ENCODE data around the gene FAM3A.
"Not testable (repeated sequence)": the region's sequence is repeated elsewhere in the genome, so short reads cannot be mapped to it uniquely, and the experiment has no call there.

The FAM3A gene

DNA sequence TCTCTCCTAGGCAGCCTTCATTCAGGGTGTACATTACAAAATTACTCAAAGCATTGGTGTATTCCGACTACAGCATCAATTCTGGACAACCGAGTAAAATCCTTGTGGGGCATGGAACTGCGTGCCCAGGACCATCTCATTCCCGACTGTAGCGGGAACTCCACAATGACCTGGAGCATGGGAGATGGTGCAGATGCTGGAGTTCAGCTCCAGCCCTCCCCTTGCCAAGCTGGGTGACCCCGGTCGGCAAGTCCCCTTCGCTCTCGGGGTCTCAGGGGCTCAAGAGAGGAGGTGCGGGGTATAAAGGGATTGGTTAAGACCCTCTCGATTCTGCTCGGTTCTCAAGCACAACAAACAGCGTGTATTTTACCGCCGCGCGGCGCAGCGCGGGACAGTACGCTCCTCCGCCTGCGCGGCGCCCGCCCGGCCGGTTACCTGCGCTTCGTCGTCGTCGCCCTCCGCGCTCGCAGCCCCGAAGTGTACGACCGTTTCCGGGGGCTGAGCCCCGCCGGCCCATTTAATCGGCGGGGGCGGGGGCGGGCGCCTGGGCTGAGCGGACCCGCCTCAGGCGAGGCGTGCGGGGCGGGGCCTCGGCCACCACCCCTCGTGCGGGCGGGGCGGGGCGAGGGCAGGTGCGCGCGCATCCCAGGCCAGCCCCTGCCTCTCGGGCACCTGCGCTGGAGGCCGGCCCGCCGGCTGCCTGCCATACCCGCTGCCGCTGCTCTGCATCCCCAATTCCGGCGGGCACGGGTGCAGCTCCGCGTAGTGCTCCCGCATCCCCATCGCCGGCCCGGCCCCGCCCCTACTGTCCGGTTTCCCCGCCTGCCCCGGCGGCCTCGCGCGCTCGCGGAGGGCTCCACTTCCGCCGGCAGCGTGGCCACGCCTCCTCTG is 30.6 kb upstream of the FAM3A start, which contains the start of gene G6PD:
Gene G6PD, minus strand, starts transcription at position 493 of the 891 bp plus-strand sequence. CDS start 691 bp downstream, outside the sequence.
- FAIRE-seq = no peak
- TF ChIP-seq, protein P1, sequence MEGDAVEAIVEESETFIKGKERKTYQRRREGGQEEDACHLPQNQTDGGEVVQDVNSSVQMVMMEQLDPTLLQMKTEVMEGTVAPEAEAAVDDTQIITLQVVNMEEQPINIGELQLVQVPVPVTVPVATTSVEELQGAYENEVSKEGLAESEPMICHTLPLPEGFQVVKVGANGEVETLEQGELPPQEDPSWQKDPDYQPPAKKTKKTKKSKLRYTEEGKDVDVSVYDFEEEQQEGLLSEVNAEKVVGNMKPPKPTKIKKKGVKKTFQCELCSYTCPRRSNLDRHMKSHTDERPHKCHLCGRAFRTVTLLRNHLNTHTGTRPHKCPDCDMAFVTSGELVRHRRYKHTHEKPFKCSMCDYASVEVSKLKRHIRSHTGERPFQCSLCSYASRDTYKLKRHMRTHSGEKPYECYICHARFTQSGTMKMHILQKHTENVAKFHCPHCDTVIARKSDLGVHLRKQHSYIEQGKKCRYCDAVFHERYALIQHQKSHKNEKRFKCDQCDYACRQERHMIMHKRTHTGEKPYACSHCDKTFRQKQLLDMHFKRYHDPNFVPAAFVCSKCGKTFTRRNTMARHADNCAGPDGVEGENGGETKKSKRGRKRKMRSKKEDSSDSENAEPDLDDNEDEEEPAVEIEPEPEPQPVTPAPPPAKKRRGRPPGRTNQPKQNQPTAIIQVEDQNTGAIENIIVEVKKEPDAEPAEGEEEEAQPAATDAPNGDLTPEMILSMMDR (IDR thresholded peaks at IDR 0.05; ENCODE audit: insufficient read depth, missing control alignments) = no peak
- peak; percentile 60 for DNase-seq (ENCODE audit: insufficient read length, low spot score)

DNA sequence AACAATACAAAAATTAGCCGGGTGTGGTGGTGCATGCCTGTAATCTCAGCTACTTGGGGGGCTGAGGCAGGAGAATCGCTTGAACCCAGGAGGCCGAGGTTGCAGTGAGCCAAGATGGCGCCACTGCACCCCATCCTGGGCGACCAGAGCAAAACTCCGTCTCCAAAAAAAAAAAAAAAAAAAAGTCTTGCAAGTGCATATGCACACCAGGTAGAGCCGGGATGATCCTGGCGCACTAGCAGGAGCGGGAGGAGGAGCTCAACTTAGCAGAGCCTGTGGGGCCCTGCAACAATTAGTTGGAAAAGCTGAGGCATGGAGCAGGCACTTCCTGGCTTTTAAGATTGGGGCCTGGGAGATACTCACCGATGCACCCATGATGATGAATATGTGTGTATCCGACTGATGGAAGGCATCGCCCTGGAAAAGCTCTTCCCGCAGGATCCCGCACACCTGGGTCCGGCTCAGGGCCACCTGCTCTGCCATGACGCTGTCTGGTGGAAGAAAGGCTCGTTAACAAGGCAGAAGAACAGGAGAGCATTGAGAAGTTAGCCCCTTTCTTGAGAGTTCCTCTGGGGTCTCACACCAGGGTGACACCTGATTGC is 29.7 kb upstream of the FAM3A start:
- DNase-seq (ENCODE audit: insufficient read length, low spot score) (no peak), FAIRE-seq (no peak)
- TF ChIP-seq, protein P1 (IDR thresholded peaks at IDR 0.05; ENCODE audit: insufficient read depth, missing control alignments) = no peak

DNA sequence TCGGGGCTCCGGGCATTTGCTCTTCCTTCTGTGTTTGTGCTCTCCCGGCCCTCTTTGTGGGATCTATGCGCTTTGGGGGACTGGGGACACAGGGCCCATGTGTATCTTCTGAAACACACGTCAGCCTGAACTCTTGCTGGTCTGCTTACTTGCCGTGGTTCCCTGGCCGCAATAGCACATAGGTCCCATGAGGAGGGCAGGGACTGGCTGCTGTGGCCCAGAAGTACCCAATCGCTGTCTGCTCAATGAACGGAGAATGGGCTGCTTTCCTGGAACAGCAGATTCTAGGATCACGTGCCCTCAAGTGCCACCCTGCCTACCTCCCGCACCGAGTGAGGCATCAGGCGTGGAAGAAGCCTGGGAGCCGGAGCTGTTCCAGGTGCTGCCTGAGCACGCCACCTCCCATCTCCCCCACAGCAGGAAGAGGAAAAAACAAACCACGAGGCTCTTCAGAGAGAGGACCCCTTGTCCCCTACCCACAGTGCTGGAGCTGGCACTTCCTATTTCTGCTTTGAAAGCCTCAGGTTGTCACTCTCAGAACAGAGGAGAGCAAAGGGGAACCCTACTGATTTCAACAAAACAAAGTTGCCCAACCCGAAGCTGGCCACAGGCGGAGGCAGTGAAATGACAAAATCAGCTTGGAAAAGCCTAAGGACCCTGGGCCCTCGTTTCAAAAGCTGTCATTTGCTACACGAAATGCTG is 26.8 kb upstream of the FAM3A start:
- TF ChIP-seq, protein P1 (IDR thresholded peaks at IDR 0.05; ENCODE audit: insufficient read depth, missing control alignments) = no peak
- no peak for FAIRE-seq
- no peak for DNase-seq (ENCODE audit: insufficient read length, low spot score)

DNA sequence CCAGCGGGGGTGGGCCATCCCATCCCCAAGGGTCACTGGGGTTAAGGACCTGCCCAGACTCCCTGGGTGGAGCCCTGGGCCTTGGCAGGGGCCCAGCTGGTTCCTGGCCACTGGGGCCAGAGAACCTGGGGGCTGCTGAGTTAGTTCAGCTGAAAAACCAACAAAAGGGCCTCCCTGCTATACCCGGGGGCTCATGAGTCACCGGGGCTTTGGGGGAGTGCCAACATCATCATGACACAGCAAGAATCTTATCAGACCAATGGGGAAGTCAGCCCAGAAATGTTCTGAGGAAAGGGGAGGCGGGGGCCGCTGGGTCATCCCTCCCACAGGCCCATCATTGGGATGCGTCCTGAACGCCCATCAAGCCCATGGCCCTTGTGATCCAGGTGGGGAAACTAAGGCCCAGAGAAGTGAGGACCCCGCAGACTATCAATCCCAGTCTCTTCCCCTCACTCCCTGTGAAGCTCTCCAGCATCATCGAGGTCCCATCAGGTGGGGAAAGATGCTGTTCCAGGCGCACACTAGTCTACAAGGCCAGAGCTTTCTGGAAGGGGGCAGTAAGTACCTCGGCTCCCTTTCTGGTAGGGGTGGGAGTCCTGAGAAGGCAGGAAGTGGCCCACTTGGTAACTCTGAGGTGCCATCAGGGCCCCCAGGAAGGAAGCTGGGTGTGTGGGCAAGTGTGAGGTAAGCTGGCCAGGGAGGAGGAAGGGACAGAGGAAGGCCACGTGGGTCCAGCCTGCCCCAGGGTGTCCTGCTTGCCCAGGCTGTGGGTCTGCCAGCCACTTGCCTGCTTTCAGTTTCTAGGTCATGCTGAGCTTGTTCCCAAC is 26.1 kb upstream of the FAM3A start:
- DNase-seq (ENCODE audit: insufficient read length, low spot score) (no peak), FAIRE-seq (no peak)
- TF ChIP-seq, protein P1 (IDR thresholded peaks at IDR 0.05; ENCODE audit: insufficient read depth, missing control alignments) = no peak

DNA sequence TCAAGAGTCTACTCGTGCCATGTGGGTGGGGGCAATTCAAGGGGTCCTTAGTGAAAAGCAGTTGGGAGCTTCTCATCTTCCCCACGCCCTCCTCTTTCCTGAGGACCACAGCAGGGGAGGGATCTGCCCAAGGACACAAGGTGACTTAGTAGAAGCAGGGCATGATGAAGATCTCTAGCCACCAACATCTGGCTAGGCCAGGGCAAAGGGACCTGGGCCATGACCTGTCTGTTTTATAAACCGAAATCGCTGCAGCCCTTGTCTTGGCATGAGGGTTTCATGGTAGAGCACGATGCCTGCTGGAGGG is 25.5 kb upstream of the FAM3A start:
- TF ChIP-seq, protein P1 (IDR thresholded peaks at IDR 0.05; ENCODE audit: insufficient read depth, missing control alignments) = no peak
- no peak for FAIRE-seq
- DNase-seq (ENCODE audit: insufficient read length, low spot score) = no peak

DNA sequence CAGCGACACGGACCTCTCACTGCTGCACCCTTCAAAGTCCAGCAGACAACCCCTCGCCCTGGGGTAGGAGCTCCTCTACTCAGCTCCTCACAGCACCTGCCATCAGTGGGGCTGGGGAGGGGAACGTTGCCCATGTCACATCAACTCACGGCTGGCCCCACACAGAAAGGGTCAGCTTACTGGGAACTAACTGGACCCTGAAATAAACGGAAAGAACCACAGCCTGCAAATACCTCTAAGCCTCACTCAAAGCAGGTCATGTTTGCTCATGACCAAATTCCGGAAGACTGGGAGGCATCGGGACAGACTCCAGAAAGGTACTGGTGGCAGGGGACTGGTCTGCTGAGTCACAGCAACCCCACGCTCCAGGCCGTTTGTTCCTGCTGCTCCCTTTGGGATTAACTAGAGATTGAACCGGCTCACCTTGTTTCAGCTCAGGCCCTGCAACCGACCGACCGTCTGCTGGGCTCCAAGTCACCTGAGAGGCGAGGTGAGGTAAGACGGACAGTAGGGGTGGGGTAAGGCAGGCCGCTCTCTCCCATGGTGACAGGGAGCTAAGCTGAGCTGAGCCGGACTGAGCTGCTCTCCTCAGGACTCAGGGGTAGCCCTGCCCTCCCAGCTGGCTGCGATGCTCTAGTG is 25.0 kb upstream of the FAM3A start:
- TF ChIP-seq, protein P1 (IDR thresholded peaks at IDR 0.05; ENCODE audit: insufficient read depth, missing control alignments) = no peak
- FAIRE-seq (no peak), DNase-seq (ENCODE audit: insufficient read length, low spot score) (no peak)

DNA sequence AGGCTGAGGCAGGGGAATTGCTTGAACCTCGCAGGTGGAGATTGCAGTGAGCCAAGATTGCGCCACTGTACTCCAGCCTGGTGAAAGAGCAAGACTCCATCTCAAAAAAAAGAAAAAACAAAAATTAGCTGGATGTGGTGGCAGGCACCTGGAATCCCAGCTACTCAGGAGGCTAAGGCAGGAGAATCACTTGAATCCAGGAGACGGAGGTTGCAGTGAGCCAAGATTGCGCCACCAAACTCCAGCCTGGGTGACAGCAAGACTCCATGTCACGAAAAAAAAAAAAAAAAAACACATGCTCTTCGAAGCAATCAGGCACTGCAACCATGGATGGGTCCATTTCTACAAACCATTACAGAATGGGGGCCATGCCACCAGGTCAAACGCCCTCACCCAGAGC is 24.3 kb upstream of the FAM3A start:
- FAIRE-seq; DNase-seq (ENCODE audit: insufficient read length, low spot score): not testable (repeated sequence)
